Activated CD4-positive, alpha-beta T cell treated with anti-CD3 and anti-CD28 coated beads, Interleukin-2, amount 50 U/mL, for 48 hours (primary cell): ENCODE results near the gene AADACL4.
"Not testable (repeated sequence)": the region's sequence is repeated elsewhere in the genome, so short reads cannot be mapped to it uniquely, and the experiment has no call there.

Experiments used
- DNase-seq, 2 experiments: peaks; one replicate each; pipeline ENCODE4 v3.0.0-alpha.2; 2020

AADACL4 gene

DNA sequence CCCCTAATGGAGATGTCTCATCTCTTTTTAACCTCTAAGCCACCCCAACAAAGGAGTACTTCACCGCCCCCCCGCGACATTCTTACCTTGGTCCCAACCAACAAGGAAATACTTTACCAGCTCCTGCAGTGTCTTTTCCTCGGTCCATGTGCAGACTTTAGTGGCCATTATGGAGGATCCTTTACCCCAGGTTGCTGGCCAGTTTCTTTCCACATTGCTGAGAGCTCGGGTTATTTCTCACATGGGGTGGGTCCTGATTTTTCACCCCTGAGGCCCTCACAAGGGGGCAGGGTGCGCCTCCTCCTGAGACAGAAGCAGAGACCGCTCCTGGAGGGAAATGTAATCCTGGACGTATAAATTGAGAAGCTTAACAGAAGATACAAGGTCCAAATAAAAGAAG lies 69.0 kb downstream of the AADACL4 start:
- no peak for DNase-seq

GRCh38 chr1:12713651-12714050 lies 69.8 kb downstream of the AADACL4 start:
- not testable (repeated sequence) for DNase-seq

- DNase-seq, result no peak
Observed at GRCh38 chr1:12714710-12715475, 71.0 kb downstream of the AADACL4 start.

GRCh38 chr1:12715896-12716437 lies 72.1 kb downstream of the AADACL4 start, which contains the start of gene AADACL3:
Gene AADACL3 (plus strand): TSS chr1:12716110. CDS start chr1:12716177, 67 bp downstream.
- DNase-seq, result no peak
